MM.1S (cell line): ENCODE data around the gene FAM200C.

ENCODE experiments used
- DNase-seq: peaks from one replicate; pipeline ENCODE4 v3.0.0-alpha.2; 2015
- H2AFZ ChIP-seq: fragments of 300-600 bp; sonication (generic); 2 replicates; pipeline ENCODE4 v1.6.0; 2016; ENCODE audit warnings: antibody characterized with exemption, low read length
- H3F3A ChIP-seq: fragments of 300-600 bp; sonication (generic); 2 replicates; pipeline ENCODE4 v1.6.1; 2016; ENCODE audit warnings: mild to moderate bottlenecking, antibody characterized with exemption, low read length, moderate library complexity, mixed read lengths; ENCODE audit not compliant: insufficient read depth
- H3K27ac ChIP-seq: fragments of 300-600 bp; sonication (generic); 2 replicates; pipeline ENCODE4 v1.5.1; 2016; ENCODE audit warnings: mild to moderate bottlenecking, low read length
- H3K27me3 ChIP-seq: fragments of 300-600 bp; sonication (generic); replicated peaks from 2 replicates; pipeline ENCODE4 v1.6.0; 2016; ENCODE audit warnings: low read length; ENCODE audit not compliant: insufficient read depth
- H3K36me3 ChIP-seq: fragments of 300-600 bp; sonication (generic); replicated peaks from 2 replicates; pipeline ENCODE4 v1.6.1; 2016; ENCODE audit warnings: mild to moderate bottlenecking, low read length, mixed read lengths; ENCODE audit not compliant: insufficient read depth
- H3K4me1 ChIP-seq: fragments of 300-600 bp; sonication (generic); 2 replicates; pipeline ENCODE4 v1.6.1; 2016; ENCODE audit warnings: low read length, mixed read lengths
- H3K4me2 ChIP-seq: fragments of 300-600 bp; sonication (generic); 2 replicates; pipeline ENCODE4 v1.6.0; 2016; ENCODE audit warnings: low read depth, low read length
- H3K4me3 ChIP-seq: fragments of 300-600 bp; sonication (generic); 2 replicates; pipeline ENCODE4 v1.5.1; 2016; ENCODE audit warnings: low read length, mixed read lengths
- H3K79me2 ChIP-seq: fragments of 300-600 bp; sonication (generic); 2 replicates; pipeline ENCODE4 v1.6.1; 2016; ENCODE audit warnings: mixed run types, low read length, mixed read lengths
- H3K9ac ChIP-seq: fragments of 300-600 bp; sonication (generic); 2 replicates; pipeline ENCODE4 v1.6.1; 2016; ENCODE audit warnings: low read length, mixed read lengths
- H3K9me2 ChIP-seq: fragments of 300-600 bp; sonication (generic); replicated peaks from 2 replicates; pipeline ENCODE4 v1.6.1; 2016; ENCODE audit warnings: mild to moderate bottlenecking, low read length, mixed read lengths; ENCODE audit not compliant: insufficient read depth
- H3K9me3 ChIP-seq: fragments of 300-600 bp; sonication (generic); replicated peaks from 2 replicates; pipeline ENCODE4 v1.6.1; 2016; ENCODE audit warnings: mild to moderate bottlenecking, low read length, mixed read lengths; ENCODE audit not compliant: insufficient read depth
- H4K20me1 ChIP-seq: fragments of 300-600 bp; sonication (generic); 2 replicates; pipeline ENCODE4 v1.6.1; 2016; ENCODE audit warnings: mild to moderate bottlenecking, low read length, moderate library complexity, mixed read lengths; ENCODE audit not compliant: insufficient read depth
- EZH2 ChIP-seq: fragments of 300-600 bp; sonication (generic); optimal IDR thresholded peaks from 2 replicates; pipeline ENCODE3; 2017; ENCODE audit warnings: low read depth, mild to moderate bottlenecking, antibody characterized with exemption, low read length, mixed read lengths
- EZH2phosphoT487 ChIP-seq: fragments of 300-600 bp; sonication (generic); IDR thresholded peaks from 2 replicates; pipeline ENCODE4 v1.6.1; 2018; ENCODE audit warnings: antibody characterized with exemption, low read length
- TF ChIP-seq, protein P1 (sequence below): fragments of 300-600 bp; sonication (generic); IDR thresholded peaks from 2 replicates; pipeline ENCODE4 v1.5.1; 2016; ENCODE audit warnings: antibody characterized with exemption, low read length, mixed read lengths

The FAM200C gene

DNA sequence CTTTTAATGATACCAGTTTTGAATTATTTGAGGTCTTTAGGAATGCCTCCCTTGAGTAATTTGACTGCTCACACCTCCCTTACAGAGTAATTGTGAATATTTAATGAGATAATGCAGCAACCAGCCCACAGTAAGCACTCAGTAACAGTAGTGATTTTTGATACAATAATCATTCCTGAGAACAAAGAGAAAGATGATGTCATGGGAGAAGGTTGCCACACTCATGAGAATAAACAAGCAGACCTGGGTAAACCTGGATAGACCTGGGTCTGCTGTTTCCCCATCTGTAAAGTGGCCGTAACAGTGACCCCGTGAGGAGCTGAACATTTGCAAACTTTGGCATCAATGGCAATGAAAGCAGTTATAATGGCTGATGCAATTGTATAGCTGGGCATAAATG is 33.6 kb downstream of the FAM200C start:
- no peak overlapping the region for H3K9ac ChIP-seq
- H3K4me2 ChIP-seq, result no peak overlapping the region
- no peaks in the 10 kb centered on the region for H3K9me2 ChIP-seq
- no peaks in the 10 kb centered on the region for H3K4me1 ChIP-seq
- no peaks in the 10 kb centered on the region for H4K20me1 ChIP-seq
- H3K36me3 ChIP-seq, result no peaks in the 10 kb centered on the region
- H3K4me3 ChIP-seq, result no peak overlapping the region
- no peaks in the 10 kb centered on the region for H3K79me2 ChIP-seq
- no peak overlapping the region for H2AFZ ChIP-seq
- no peaks in the 10 kb centered on the region for H3K27me3 ChIP-seq
- TF ChIP-seq EZH2, result no peak
- TF ChIP-seq, protein P1, sequence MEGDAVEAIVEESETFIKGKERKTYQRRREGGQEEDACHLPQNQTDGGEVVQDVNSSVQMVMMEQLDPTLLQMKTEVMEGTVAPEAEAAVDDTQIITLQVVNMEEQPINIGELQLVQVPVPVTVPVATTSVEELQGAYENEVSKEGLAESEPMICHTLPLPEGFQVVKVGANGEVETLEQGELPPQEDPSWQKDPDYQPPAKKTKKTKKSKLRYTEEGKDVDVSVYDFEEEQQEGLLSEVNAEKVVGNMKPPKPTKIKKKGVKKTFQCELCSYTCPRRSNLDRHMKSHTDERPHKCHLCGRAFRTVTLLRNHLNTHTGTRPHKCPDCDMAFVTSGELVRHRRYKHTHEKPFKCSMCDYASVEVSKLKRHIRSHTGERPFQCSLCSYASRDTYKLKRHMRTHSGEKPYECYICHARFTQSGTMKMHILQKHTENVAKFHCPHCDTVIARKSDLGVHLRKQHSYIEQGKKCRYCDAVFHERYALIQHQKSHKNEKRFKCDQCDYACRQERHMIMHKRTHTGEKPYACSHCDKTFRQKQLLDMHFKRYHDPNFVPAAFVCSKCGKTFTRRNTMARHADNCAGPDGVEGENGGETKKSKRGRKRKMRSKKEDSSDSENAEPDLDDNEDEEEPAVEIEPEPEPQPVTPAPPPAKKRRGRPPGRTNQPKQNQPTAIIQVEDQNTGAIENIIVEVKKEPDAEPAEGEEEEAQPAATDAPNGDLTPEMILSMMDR, result no peak
- no peak for TF ChIP-seq EZH2phosphoT487
- DNase-seq, result no peak
- H3K9me3 ChIP-seq, result no peaks in the 10 kb centered on the region
- no peak overlapping the region for H3K27ac ChIP-seq
- no peaks in the 10 kb centered on the region for H3F3A ChIP-seq

DNA sequence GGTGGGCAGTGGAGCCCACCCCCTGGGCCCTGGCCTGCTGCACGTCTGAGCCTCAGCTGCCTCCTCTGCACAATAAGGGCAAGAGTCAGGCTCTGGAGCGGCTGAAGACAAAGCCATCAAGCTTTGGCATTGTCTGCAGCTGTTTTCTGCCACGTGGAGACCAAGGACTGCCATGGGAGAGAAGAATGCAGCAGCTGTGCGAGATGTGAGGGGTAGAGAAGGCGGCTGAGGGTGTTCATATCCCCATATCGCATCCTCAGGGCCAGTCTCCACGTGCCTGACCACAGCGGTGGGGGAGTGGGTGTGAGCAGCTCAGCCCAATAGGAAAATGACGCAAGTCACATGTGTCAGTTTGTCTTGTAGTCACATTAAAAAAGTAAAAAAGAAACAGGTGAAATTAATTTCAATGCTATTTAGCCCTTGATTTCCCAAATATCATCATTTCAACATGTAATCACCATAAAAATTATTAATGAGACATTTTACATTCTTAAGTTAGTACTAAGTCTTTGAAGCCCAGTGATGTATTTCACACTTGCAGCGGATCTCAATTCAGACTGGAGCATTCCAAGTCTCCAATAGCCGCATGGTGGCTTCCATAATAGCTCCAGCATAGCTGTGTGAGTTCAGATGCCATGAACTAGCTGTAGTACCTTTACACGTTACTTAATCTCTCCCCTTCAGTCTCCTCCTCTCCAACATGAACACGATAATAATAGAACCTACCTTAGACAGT is 36.0 kb downstream of the FAM200C start:
- no peak overlapping the region for H3K4me3 ChIP-seq
- H3K4me1 ChIP-seq, result no peaks in the 10 kb centered on the region
- no peak overlapping the region for H2AFZ ChIP-seq
- no peaks in the 10 kb centered on the region for H3F3A ChIP-seq
- no peaks in the 10 kb centered on the region for H3K27me3 ChIP-seq
- H4K20me1 ChIP-seq, result no peaks in the 10 kb centered on the region
- no peaks in the 10 kb centered on the region for H3K9me2 ChIP-seq
- no peaks in the 10 kb centered on the region for H3K79me2 ChIP-seq
- H3K4me2 ChIP-seq, result no peak overlapping the region
- no peaks in the 10 kb centered on the region for H3K36me3 ChIP-seq
- no peak for TF ChIP-seq EZH2phosphoT487
- TF ChIP-seq EZH2, result no peak
- TF ChIP-seq, protein P1, result no peak
- no peak overlapping the region for H3K27ac ChIP-seq
- no peaks in the 10 kb centered on the region for H3K9me3 ChIP-seq
- no peak overlapping the region for H3K9ac ChIP-seq
- DNase-seq, result no peak

DNA sequence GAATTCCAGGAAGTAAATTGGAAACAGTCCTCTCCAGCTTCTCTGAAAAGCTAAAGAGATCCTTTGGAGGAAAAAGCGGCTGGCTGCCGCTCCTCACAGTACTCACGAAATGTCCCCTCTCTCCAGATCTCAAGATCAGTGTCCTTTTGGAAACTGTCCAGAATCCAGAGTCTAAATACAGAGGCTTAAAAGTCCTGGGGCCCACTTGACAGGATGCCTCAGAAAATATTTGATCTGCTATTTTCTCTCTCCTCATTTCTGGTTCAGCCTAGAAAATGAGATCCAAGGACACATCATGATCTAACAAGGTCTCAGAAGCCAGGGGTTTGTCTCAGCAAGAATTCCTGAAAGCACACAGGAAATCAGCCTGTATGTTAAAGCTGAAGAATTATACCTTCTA is 36.6 kb downstream of the FAM200C start:
- no peaks in the 10 kb centered on the region for H3K9me3 ChIP-seq
- H3K4me2 ChIP-seq, result no peak overlapping the region
- no peaks in the 10 kb centered on the region for H4K20me1 ChIP-seq
- H3F3A ChIP-seq, result no peaks in the 10 kb centered on the region
- H3K79me2 ChIP-seq, result no peaks in the 10 kb centered on the region
- H3K4me3 ChIP-seq, result no peak overlapping the region
- no peaks in the 10 kb centered on the region for H3K4me1 ChIP-seq
- no peaks in the 10 kb centered on the region for H3K36me3 ChIP-seq
- no peak for DNase-seq
- H3K9me2 ChIP-seq, result no peaks in the 10 kb centered on the region
- TF ChIP-seq EZH2phosphoT487 (no peak), EZH2 (no peak)
- TF ChIP-seq, protein P1, result no peak
- no peaks in the 10 kb centered on the region for H3K27me3 ChIP-seq
- no peak overlapping the region for H3K9ac ChIP-seq
- H2AFZ ChIP-seq, result no peak overlapping the region
- no peak overlapping the region for H3K27ac ChIP-seq
